ENCODE results near the gene TFPT.

Gene TFPT, protein sequence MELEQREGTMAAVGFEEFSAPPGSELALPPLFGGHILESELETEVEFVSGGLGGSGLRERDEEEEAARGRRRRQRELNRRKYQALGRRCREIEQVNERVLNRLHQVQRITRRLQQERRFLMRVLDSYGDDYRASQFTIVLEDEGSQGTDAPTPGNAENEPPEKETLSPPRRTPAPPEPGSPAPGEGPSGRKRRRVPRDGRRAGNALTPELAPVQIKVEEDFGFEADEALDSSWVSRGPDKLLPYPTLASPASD

GRCh38 chr19:54115109-54116063 lies at the start of gene TFPT, which contains the start of gene PRPF31:
Gene TFPT (minus strand): TSS chr19:54115657. CDS start chr19:54115269, 388 bp downstream.
Gene PRPF31 (plus strand): TSS chr19:54115754. CDS start chr19:54118279, 2,525 bp downstream.
- no peak for FAIRE-seq

GRCh38 chr19:54165222-54165621 lies 49.8 kb upstream of the TFPT start:
- no peak for FAIRE-seq

GRCh38 chr19:54164369-54165068 lies 49.1 kb upstream of the TFPT start:
- FAIRE-seq: no peak

DNA sequence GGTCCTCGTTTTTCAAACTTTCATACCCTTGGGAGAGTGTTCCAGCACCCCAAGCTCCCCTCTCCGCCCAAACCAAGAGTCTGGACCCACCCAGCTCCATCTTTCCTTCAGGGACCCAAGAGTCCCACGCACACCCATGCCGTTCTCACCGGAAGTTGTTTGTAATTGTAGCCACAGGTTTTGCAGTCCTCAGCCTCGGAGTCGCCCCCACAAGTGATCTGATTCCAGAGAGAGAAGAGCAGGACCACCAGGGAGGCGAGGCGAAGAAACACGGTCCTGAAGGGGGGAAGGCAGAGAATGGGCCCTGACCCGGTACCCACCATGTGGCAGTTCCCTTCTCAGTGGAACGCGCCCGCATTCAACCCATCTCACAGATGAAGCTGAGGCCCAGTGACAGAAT lies 47.4 kb upstream of the TFPT start:
- FAIRE-seq: no peak

- FAIRE-seq: no peak
Observed at GRCh38 chr19:54162241-54162805, 46.9 kb upstream of the TFPT start.

GRCh38 chr19:54160854-54161253 lies 45.4 kb upstream of the TFPT start:
- no peak for FAIRE-seq

DNA sequence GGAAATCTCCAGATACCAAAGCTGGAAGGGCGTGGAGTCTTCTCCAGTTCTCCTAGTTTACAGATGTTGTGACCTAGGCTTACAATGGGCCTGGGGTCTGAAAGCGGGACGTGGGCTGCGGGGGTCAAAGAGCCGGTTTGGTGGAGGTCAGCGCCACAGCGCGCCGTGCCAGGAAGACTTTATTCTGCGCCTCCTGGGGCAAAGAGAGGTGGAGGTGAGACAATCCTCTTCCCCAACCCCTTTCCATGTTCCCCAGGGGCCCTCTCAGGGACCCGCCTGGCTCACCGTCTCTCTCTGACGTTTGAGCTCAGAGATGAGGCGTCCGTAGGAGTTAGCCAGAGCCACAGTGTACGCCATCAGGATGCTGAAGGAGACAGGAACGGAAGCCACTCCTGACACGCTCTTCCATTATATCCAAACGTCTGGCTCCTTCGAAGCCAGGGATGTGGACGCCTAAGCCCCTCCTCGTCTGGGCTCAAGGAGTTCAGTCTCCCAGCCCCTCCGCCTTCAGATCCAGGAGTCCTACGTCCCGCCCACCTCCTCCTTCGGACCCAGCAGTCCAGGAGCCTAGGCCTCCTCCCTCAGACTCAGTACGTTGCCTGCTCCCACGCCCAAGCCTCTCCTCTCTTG lies 44.8 kb upstream of the TFPT start:
- no peak for FAIRE-seq

DNA sequence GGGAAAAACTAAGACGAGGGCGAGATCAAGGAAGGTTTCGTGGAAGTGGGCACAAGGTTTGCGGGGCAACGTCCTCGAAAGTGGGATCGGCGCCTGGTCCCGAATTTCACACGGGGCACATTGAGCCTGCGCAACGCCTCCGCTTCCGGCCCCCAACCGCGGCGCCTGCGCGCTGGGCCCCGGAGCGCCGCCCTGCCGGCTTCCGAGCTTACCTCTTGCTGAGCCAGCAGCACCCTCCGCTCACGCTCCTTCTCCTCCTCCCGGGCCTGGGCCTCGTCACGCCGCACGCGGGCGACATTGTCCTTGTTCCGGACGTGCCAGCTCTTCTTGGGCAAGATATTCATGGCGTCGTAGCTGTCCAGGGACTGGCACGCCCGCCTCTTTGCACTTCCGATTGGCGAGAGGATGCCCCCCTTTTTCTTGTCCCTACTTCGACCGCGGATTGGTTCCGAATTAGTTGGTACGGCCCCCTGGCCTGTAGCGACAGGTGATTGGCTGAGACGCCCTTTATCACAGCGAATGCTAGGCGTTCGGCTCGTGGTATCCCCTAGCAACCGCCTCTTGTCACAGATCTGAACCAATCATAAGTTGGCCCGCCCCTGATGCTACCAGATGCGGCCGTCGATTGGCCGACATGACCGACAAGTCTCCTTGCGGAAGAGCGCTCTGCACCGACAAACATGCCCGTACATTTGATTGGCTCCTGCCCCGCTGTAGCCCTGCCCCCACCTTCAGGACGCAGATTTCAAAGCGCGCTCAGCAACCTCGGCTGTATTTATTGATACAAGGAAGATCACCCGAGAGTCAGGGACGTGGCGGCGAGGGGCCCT lies 44.1 kb upstream of the TFPT start, which contains the start of gene LENG1:
LENG1 (minus strand) TSS at position 370 of the 830 bp plus-strand sequence; CDS start at position 344, 26 bp downstream.
- peak; percentile 95 for FAIRE-seq

DNA sequence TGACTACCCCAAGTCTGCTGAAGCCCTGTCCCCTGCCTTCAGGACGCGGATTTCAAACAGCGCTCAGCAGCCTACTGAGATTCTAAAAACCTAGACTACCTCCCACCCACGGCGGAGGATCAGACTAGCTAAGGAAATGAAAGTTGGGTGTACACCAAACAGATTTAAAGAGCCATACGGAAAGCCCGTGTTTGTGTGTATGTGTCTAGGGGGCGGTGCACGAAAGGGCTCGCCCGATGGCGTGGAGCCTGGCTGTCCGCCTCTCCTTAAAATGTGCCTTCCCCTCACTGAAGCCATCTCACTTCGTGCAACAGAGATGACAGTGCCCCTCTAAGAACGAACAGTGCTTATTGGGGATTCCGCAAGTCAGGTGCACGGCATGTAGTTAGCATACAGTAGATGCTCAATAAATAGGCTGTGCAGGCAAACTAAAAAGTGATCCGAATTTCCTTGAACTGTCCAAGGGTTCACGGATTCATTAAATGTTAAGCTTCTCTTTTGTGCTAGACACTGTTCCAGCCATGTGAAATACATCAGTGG lies 43.4 kb upstream of the TFPT start:
- FAIRE-seq: no peak

- FAIRE-seq: no peak
Observed at GRCh38 chr19:54156953-54157352, 41.5 kb upstream of the TFPT start.

- no peak for FAIRE-seq
Observed at GRCh38 chr19:54156490-54156889, 41.0 kb upstream of the TFPT start.

- no peak for FAIRE-seq
Observed at GRCh38 chr19:54155694-54156093, 40.2 kb upstream of the TFPT start.

GRCh38 chr19:54154603-54155345 lies 39.3 kb upstream of the TFPT start:
- no peak for FAIRE-seq

DNA sequence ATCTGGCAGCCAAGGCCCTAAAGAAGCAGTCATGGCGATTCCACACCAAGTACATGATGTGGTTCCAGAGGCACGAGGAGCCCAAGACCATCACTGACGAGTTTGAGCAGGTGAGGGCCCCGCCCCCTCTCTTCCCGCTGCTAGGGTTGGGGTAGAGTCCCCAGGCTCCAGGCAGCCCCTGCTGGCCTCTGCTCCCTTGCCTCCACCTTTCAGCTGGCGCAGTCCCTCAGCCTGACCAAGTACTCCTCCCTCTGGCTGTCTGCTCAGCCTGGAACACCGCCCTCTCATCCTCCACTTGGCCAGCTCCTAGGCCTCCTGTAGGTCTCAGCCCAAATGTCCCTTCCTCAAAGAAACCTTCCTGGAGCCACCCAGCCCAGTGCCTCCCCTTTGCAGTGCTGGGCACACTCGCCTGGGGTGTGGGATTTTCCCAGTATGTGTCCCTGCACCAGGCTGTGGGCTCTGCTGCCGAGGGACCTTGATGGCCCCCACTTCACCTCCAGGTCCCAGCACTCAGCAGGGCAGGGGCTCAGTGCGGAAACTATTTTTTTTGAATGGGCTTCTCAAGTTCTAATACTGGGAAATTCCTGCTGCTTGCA lies 38.4 kb upstream of the TFPT start:
- FAIRE-seq: no peak

DNA sequence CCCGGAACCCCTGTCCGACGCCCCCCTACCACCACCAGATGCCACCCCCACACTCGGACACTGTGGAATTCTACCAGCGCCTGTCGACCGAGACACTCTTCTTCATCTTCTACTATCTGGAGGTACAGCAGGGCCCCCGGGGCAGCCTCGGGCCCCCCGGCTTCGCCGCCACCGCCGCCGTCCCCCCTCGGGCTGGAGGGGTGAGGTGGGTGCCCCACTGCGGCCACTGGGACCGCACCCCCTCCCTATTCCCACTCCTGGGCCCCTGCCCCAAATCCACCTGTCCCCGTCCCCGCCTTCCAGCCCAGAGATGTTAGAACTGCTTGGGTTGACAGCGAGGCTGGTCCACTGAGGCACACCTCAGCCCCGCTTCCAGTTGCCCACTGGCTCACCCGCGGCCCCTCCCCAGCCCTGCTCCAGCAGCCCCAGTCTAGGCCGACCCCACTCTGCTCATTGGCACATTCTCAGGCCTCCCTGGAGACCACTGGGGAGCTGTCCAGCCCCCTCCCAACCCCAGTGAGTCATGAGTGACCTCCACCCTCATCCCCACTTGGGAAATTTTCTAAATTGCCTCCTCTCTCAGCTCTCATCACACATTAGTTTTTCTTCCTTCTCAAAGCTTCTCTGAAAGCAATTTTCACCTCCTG lies 37.5 kb upstream of the TFPT start:
- FAIRE-seq: no peak

GRCh38 chr19:54152267-54152666 lies 36.8 kb upstream of the TFPT start:
- FAIRE-seq: no peak

GRCh38 chr19:54151362-54152035 lies 36.0 kb upstream of the TFPT start:
- no peak for FAIRE-seq

GRCh38 chr19:54149021-54149812 lies 33.8 kb upstream of the TFPT start:
- no peak for FAIRE-seq

Measured in colon (tissue), 2 donors.